ENCODE data around the gene DNAH17.

DNAH17 gene

GRCh38 chr17:78562734-78563133 is 14.5 kb downstream of the DNAH17 start:
- Histone ChIP-seq H3K27ac (ENCODE audit: poor library complexity, severe bottlenecking) (no peak overlapping the region), H3K27me3 (ENCODE audit: insufficient read depth, poor library complexity, severe bottlenecking) (no peaks in the 10 kb centered on the region), H3K4me3 (ENCODE audit: severe bottlenecking) (no peak overlapping the region), H3K9me3 (ENCODE audit: severe bottlenecking) (no peaks in the 10 kb centered on the region), H3K36me3 (ENCODE audit: low read depth) (no peaks in the 10 kb centered on the region), H3K4me1 (ENCODE audit: insufficient read depth, poor library complexity, severe bottlenecking) (peaks cover 3% of the 10 kb centered on the region)
- TF ChIP-seq CTCF (IDR thresholded peaks at IDR 0.05; ENCODE audit: poor library complexity, severe bottlenecking): no peak
- ATAC-seq (ENCODE audit: low read depth): no peak
- no peak for DNase-seq (ENCODE audit: low spot score)

GRCh38 chr17:78561166-78561565 is 16.0 kb downstream of the DNAH17 start:
- no peaks in the 10 kb centered on the region for H3K27me3 ChIP-seq (ENCODE audit: insufficient read depth, poor library complexity, severe bottlenecking)
- no peak for TF ChIP-seq CTCF (IDR thresholded peaks at IDR 0.05; ENCODE audit: poor library complexity, severe bottlenecking)
- H3K36me3 ChIP-seq (ENCODE audit: low read depth): no peaks in the 10 kb centered on the region
- no peak for ATAC-seq (ENCODE audit: low read depth)
- H3K27ac ChIP-seq (ENCODE audit: poor library complexity, severe bottlenecking): no peak overlapping the region
- DNase-seq (ENCODE audit: low spot score): no peak
- H3K4me1 ChIP-seq (ENCODE audit: insufficient read depth, poor library complexity, severe bottlenecking): peaks cover 9% of the 10 kb centered on the region
- no peak overlapping the region for H3K4me3 ChIP-seq (ENCODE audit: severe bottlenecking)
- no peaks in the 10 kb centered on the region for H3K9me3 ChIP-seq (ENCODE audit: severe bottlenecking)

- DNase-seq (ENCODE audit: low spot score): no peak
- no peak for ATAC-seq (ENCODE audit: low read depth)
- no peak overlapping the region for H3K27ac ChIP-seq (ENCODE audit: poor library complexity, severe bottlenecking)
- no peak overlapping the region for H3K4me3 ChIP-seq (ENCODE audit: severe bottlenecking)
- no peaks in the 10 kb centered on the region for H3K36me3 ChIP-seq (ENCODE audit: low read depth)
- H3K9me3 ChIP-seq (ENCODE audit: severe bottlenecking): no peaks in the 10 kb centered on the region
- H3K27me3 ChIP-seq (ENCODE audit: insufficient read depth, poor library complexity, severe bottlenecking): no peaks in the 10 kb centered on the region
- no peak for TF ChIP-seq CTCF (IDR thresholded peaks at IDR 0.05; ENCODE audit: poor library complexity, severe bottlenecking)
- peaks cover 11% of the 10 kb centered on the region for H3K4me1 ChIP-seq (ENCODE audit: insufficient read depth, poor library complexity, severe bottlenecking)
Measured at GRCh38 chr17:78560731-78561130, 16.5 kb downstream of the DNAH17 start.

- Histone ChIP-seq H3K9me3 (ENCODE audit: severe bottlenecking) (no peaks in the 10 kb centered on the region), H3K36me3 (ENCODE audit: low read depth) (no peaks in the 10 kb centered on the region), H3K27ac (ENCODE audit: poor library complexity, severe bottlenecking) (no peak overlapping the region), H3K4me3 (ENCODE audit: severe bottlenecking) (no peak overlapping the region), H3K27me3 (ENCODE audit: insufficient read depth, poor library complexity, severe bottlenecking) (no peaks in the 10 kb centered on the region), H3K4me1 (ENCODE audit: insufficient read depth, poor library complexity, severe bottlenecking) (peaks cover 11% of the 10 kb centered on the region)
- TF ChIP-seq CTCF (IDR thresholded peaks at IDR 0.05; ENCODE audit: poor library complexity, severe bottlenecking): peak; percentile 6
- no peak for DNase-seq (ENCODE audit: low spot score)
- no peak for ATAC-seq (ENCODE audit: low read depth)
Measured at GRCh38 chr17:78559749-78560368, 17.3 kb downstream of the DNAH17 start.

- Histone ChIP-seq H3K4me1 (ENCODE audit: insufficient read depth, poor library complexity, severe bottlenecking) (peaks cover 11% of the 10 kb centered on the region), H3K36me3 (ENCODE audit: low read depth) (no peaks in the 10 kb centered on the region), H3K9me3 (ENCODE audit: severe bottlenecking) (no peaks in the 10 kb centered on the region), H3K4me3 (ENCODE audit: severe bottlenecking) (no peak overlapping the region), H3K27ac (ENCODE audit: poor library complexity, severe bottlenecking) (no peak overlapping the region), H3K27me3 (ENCODE audit: insufficient read depth, poor library complexity, severe bottlenecking) (no peaks in the 10 kb centered on the region)
- DNase-seq (ENCODE audit: low spot score) (no peak), ATAC-seq (ENCODE audit: low read depth) (no peak)
- no peak for TF ChIP-seq CTCF (IDR thresholded peaks at IDR 0.05; ENCODE audit: poor library complexity, severe bottlenecking)
Measured at GRCh38 chr17:78558989-78559388, 18.2 kb downstream of the DNAH17 start.

All from RWPE2 (cell line).